ENCODE measurements around the gene WDR83. TPM values are rescaled to one million over a fixed set of nuclear protein-coding genes. Genes with fewer than 3 reads are reported as not detected.

WDR83 gene
- total and polyA plus RNA-seq, 2 of the 4 experiments (the other 2 are of a cell fraction): 5.9 to 8.9 TPM

GRCh38 chr19:12665671-12666264 is 839 bp upstream of the WDR83 start:
- no TSS peak for BruUV-seq (replicated peaks)
- H3K9ac ChIP-seq (ENCODE audit: low read depth, low read length): peak overlapping the region; percentile 66
- H3K27me3 ChIP-seq (ENCODE audit: control insufficient read depth, insufficient read depth, low read length): no peaks in the 10 kb centered on the region
- H4K5ac ChIP-seq (ENCODE audit: low read depth, low read length): peak overlapping the region; percentile 14
- no peaks in the 10 kb centered on the region for H4K20me1 ChIP-seq (ENCODE audit: insufficient read depth, low read length)
- H3K4me1 ChIP-seq (ENCODE audit: control insufficient read depth, insufficient read depth, low read length): peaks cover 15% of the 10 kb centered on the region
- DNase-seq (peak; percentile 10), ATAC-seq (ENCODE audit: low read depth) (no peak)
- intact Hi-C loops (cut with micrococcal nuclease): no loop called here
- H3K79me1 ChIP-seq (ENCODE audit: low read depth in 1 of 2, low read length in 2 of 2): peaks cover 38 to 61% of the 10 kb centered on the region in 2 experiments
- CTCF ChIA-PET: no interaction called here
- H2AFZ ChIP-seq (replicated peaks; ENCODE audit: low read length, poor library complexity): peak overlapping the region; percentile 93
- peak overlapping the region; percentile 96 for H3K14ac ChIP-seq (replicated peaks; ENCODE audit: low read depth, low read length)
- H3K4me3 ChIP-seq (ENCODE audit: insufficient read depth, low read depth, low read length): peak overlapping the region; percentile 85
- peak overlapping the region; percentile 47; the same call in 1 of the 2 replicates for H3K4ac ChIP-seq (ENCODE audit: low read depth, low read length)
- peak overlapping the region; percentile 87; a peak in 3 of 4 replicates for H4K8ac ChIP-seq (ENCODE audit: low read depth in 2 of 2, low read length in 2 of 2)
- H2AK5ac ChIP-seq (ENCODE audit: low read depth, low read length): 0 out of 2 replicates have a peak overlapping the region, but pooled peaks have one; percentile 63
- WGBS, 2 experiments (ENCODE audit: extremely low coverage in 2 of 2, insufficient read length in 1 of 2): 76% methylated on average over 5 of the region's 12 CpGs; no CpG with 5 or more reads in 1 of the 2 experiments
- POLR2A ChIA-PET (ENCODE audit: unreplicated experiment): no interaction called here
- TF ChIP-seq RCOR1 (IDR thresholded peaks at IDR 0.05; ENCODE audit: insufficient replicate concordance, low read length) (no peak), CEBPB (IDR thresholded peaks at IDR 0.05; ENCODE audit: low read depth, low read length) (no peak), MXI1 (IDR thresholded peaks at IDR 0.05; ENCODE audit: borderline replicate concordance, low read depth, low read length) (no peak)
- in situ Hi-C loops (cut with MboI; ENCODE audit: low sequenced_read_pairs): no loop called here
- H3K9me1 ChIP-seq (ENCODE audit: insufficient read depth, low read length): 0 out of 2 replicates have a peak, but pooled peaks cover 13% of the 10 kb centered on the region
- H3K36me3 ChIP-seq (ENCODE audit: control insufficient read depth, insufficient read depth, low read length): peaks cover 23% of the 10 kb centered on the region
- H4K91ac ChIP-seq (ENCODE audit: insufficient read depth, low read depth, low read length): no peak overlapping the region
- H2AK9ac ChIP-seq (replicated peaks; ENCODE audit: low read depth, low read length, poor library complexity): peak overlapping the region; percentile 97
- H3K18ac ChIP-seq (ENCODE audit: low read depth, low read length): no peak overlapping the region
- dilution Hi-C loops (cut with HindIII; ENCODE audit: low sequenced_read_pairs, unreplicated experiment): no loop called here
- H2BK120ac ChIP-seq (ENCODE audit: low read depth, low read length): 0 out of 2 replicates have a peak overlapping the region, but pooled peaks have one; percentile 2
- H3K4me2 ChIP-seq (ENCODE audit: low read depth, low read length): peak overlapping the region; percentile 88
- 0 out of 2 replicates have a peak overlapping the region, but pooled peaks have one; percentile 36 for H3K23ac ChIP-seq (ENCODE audit: low read depth, low read length)
- no peak overlapping the region for H2BK20ac ChIP-seq (ENCODE audit: low read depth, low read length)
- H3K56ac ChIP-seq (ENCODE audit: extremely low read depth, insufficient read depth, low read length): no peak overlapping the region
- H2BK5ac ChIP-seq (ENCODE audit: low read depth, low read length, poor library complexity, severe bottlenecking): peak overlapping the region; percentile 18
- H2BK15ac ChIP-seq (ENCODE audit: low read depth, low read length): no peak overlapping the region
- no peak overlapping the region; the same call in 1 of the 2 replicates for H3K27ac ChIP-seq (ENCODE audit: insufficient read depth, low read length)
- no peaks in the 10 kb centered on the region for H3K9me3 ChIP-seq (ENCODE audit: control insufficient read depth, insufficient read depth, low read length)
